ENCODE measurements around the gene FIGN. TPM values are rescaled to one million over a fixed set of nuclear protein-coding genes. Genes with fewer than 3 reads are reported as not detected.

FIGN gene
- total RNA-seq, 6 experiments from 2014 or later: 1.3 to 4.4 (median 2.0) TPM

DNA sequence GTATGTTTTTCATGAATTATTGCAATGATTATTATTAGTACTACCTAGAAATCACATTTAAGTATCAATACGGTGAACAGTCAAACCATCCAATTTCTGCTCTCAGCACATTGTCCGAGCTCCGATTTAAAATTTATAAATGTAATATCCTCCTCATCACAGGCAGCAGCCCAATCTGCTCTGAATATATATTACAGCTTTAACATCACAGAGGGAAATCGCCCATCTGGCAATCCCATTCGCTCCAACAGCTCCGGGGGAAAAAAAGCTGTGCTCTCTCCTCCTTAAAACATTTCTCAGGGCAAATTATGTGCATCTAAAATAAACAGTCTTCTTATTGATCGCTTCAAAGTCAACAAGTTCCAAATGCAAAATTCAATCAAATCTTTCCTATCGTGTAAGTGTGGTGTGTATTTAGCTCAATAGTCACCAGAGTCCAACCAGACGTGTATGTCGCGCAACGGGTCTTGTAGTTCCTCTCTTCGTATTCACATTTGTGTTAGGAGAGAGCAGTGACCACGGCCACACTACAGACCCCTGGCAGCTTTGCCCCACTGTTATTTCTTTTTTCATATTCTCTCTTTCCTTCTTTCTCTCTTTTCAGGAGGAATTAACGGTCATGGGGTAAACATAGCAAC, 2.4 kb downstream of the FIGN start:
- Mint-ChIP-seq H3K36me3 (ENCODE audit: low read depth) (no peaks in the 10 kb centered on the region), H3K4me3 (peak overlapping the region; percentile 89), H3K4me1 (ENCODE audit: low read depth) (peaks cover 49% of the 10 kb centered on the region), H3K9me3 (no peaks in the 10 kb centered on the region), H3K27me3 (ENCODE audit: insufficient read depth) (no peaks in the 10 kb centered on the region; the same call in 1 of the 2 replicates), H3K27ac (peak overlapping the region; percentile 39)
- TF ChIP-seq, protein P1, sequence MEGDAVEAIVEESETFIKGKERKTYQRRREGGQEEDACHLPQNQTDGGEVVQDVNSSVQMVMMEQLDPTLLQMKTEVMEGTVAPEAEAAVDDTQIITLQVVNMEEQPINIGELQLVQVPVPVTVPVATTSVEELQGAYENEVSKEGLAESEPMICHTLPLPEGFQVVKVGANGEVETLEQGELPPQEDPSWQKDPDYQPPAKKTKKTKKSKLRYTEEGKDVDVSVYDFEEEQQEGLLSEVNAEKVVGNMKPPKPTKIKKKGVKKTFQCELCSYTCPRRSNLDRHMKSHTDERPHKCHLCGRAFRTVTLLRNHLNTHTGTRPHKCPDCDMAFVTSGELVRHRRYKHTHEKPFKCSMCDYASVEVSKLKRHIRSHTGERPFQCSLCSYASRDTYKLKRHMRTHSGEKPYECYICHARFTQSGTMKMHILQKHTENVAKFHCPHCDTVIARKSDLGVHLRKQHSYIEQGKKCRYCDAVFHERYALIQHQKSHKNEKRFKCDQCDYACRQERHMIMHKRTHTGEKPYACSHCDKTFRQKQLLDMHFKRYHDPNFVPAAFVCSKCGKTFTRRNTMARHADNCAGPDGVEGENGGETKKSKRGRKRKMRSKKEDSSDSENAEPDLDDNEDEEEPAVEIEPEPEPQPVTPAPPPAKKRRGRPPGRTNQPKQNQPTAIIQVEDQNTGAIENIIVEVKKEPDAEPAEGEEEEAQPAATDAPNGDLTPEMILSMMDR (IDR thresholded peaks at IDR 0.05): no peak
- no peak for DNase-seq

DNA sequence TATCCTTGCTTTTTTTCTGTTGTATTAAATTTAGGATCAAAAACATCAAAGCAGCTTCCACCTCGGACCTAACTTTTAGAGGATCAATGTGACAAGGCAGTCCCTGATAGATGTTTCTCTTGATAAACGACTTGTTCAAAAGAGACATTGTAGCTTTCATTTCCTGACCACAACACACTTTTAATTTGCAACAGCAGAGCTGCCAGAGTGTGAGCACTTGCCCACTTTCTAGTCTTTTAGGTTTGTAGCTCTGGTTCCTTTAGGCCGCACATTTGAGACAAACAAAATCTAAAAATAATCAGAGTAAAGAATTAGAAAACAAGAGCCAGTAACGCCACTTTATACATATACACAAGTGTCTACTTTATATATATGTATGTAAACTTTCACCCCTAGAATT, 3.1 kb downstream of the FIGN start:
- H3K36me3 Mint-ChIP-seq (ENCODE audit: low read depth): no peaks in the 10 kb centered on the region
- H3K27me3 Mint-ChIP-seq (ENCODE audit: insufficient read depth): no peaks in the 10 kb centered on the region; the same call in 1 of the 2 replicates
- H3K4me1 Mint-ChIP-seq (ENCODE audit: low read depth): peaks cover 49% of the 10 kb centered on the region
- TF ChIP-seq, protein P1 (IDR thresholded peaks at IDR 0.05): no peak
- peak overlapping the region; percentile 25; the same call in 1 of the 2 replicates for H3K27ac Mint-ChIP-seq
- no peaks in the 10 kb centered on the region for H3K9me3 Mint-ChIP-seq
- H3K4me3 Mint-ChIP-seq: peak overlapping the region; percentile 89
- no peak for DNase-seq

DNA sequence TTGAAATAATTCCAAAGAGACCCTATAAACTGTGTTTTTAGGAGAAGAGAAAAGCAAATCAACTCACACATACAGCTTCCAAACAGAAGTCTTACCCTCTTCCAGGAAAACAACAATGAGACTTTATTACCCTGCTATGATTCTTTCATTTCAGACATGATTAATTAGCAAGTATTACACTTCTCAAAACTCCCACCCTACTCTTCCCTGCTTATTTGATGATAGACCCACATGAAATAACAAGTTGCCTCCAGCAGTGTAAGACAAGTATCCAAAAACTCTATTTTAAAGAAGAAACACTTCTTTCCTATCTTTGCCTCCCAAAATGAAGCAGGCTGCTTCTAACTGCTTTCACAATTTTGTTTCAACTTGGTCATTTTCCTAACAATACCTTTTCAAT, 4.1 kb downstream of the FIGN start:
- peak overlapping the region; percentile 48; the same call in 1 of the 2 replicates for H3K27ac Mint-ChIP-seq
- DNase-seq: no peak
- H3K9me3 Mint-ChIP-seq: no peaks in the 10 kb centered on the region
- no peaks in the 10 kb centered on the region for H3K36me3 Mint-ChIP-seq (ENCODE audit: low read depth)
- TF ChIP-seq, protein P1 (IDR thresholded peaks at IDR 0.05): no peak
- H3K4me1 Mint-ChIP-seq (ENCODE audit: low read depth): peaks cover 49% of the 10 kb centered on the region
- H3K4me3 Mint-ChIP-seq: peak overlapping the region; percentile 89; the same call in 1 of the 2 replicates
- no peaks in the 10 kb centered on the region for H3K27me3 Mint-ChIP-seq (ENCODE audit: insufficient read depth)

DNA sequence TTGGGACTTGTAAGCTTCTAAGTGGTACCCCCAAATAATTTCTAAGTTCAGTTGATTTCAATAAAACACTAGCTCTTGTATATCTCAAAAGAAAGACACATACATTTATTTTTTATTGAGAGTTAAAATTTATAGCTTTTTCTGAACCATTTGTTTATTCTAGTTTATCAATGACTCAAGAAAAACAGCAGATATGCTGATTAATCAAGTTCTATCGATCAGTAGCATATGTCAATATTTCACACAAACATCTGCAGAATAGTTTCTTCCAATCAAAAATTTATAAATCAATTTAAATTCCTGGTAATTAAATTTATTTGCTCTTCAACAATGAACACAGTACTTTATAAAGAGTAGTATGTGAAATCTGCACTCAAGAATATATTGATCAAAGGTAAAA, 5.3 kb downstream of the FIGN start:
- H3K27ac Mint-ChIP-seq: no peak overlapping the region
- no peaks in the 10 kb centered on the region for H3K36me3 Mint-ChIP-seq (ENCODE audit: low read depth)
- no peaks in the 10 kb centered on the region for H3K27me3 Mint-ChIP-seq (ENCODE audit: insufficient read depth)
- TF ChIP-seq, protein P1 (IDR thresholded peaks at IDR 0.05): no peak
- peak overlapping the region; percentile 55; the same call in 1 of the 2 replicates for H3K4me3 Mint-ChIP-seq
- H3K4me1 Mint-ChIP-seq (ENCODE audit: low read depth): peaks cover 49% of the 10 kb centered on the region
- H3K9me3 Mint-ChIP-seq: no peaks in the 10 kb centered on the region
- no peak for DNase-seq

DNA sequence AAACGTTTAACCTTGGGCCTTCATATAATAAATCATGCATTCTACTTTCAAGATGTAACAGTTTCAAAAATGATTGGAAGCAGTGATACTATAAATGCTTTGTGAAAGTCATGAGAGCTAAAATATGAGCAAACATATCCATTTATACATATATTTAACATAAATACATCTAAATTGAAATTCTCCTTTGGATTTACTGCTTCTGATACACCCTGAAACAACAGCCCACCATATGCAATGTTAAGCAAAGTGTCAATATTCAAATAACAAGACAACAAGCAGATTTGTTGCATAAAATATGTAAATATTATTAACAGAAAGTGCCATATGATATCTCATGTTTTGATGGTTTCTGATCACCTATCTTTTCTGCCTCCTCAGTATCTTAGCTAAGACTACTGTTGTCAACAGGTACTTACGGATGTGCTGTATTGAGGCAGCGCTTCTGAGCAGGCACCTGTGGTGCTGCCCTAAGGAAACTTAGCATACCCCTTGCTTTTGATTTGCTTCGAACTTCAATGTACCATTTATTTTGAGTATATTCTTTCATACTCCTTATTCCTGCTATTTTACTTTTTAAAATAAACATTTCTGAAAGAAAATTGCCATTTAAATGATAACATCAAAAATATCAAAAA, 6.1 kb downstream of the FIGN start:
- H3K36me3 Mint-ChIP-seq (ENCODE audit: low read depth): no peaks in the 10 kb centered on the region
- H3K4me3 Mint-ChIP-seq: no peak overlapping the region; the same call in 1 of the 2 replicates
- no peaks in the 10 kb centered on the region for H3K9me3 Mint-ChIP-seq
- peaks cover 49% of the 10 kb centered on the region for H3K4me1 Mint-ChIP-seq (ENCODE audit: low read depth)
- H3K27me3 Mint-ChIP-seq (ENCODE audit: insufficient read depth): no peaks in the 10 kb centered on the region
- no peak overlapping the region for H3K27ac Mint-ChIP-seq
- DNase-seq: no peak
- TF ChIP-seq, protein P1 (IDR thresholded peaks at IDR 0.05): no peak

Measured in HFFc6 (cell line).